H1 (cell line): ENCODE results near the gene ALK. TPM values are rescaled to one million over a fixed set of nuclear protein-coding genes. Genes with fewer than 3 reads are reported as not detected.
A peak's percentile ranks its signal among the peaks of the same experiment; 100 is the strongest.

ENCODE experiments used
- CTCF ChIA-PET: fragments of 300-600 bp; sonication (Branson Sonifier 250); formaldehyde crosslinking; loops from one replicate; lab custom pipeline; 2021; ENCODE audit not compliant: partially characterized antibody; lab: Charles Lee
- POLR2A ChIA-PET: fragments of 300-600 bp; sonication (Branson Sonifier 250); formaldehyde crosslinking; loops from one replicate; lab custom pipeline; 2021; ENCODE audit warnings: inconsistent platforms; ENCODE audit not compliant: partially characterized antibody; lab: Charles Lee
- DNase-seq, 2 experiments: peaks; one replicate each; pipeline versions ENCODE4 v3.0.0 to v3.0.0-alpha.2; 2010 to 2022; ENCODE audit warnings: low spot score in 2 of 2, low read depth in 1 of 2, mixed read lengths in 1 of 2
- FAIRE-seq: peaks from 2 replicates; lab custom pipeline; 2011; peaks lifted over from hg19 to GRCh38; lab: Jason Lieb, UNC
- H2AFZ ChIP-seq: 2 replicates; pipeline ENCODE4 v1.8.1; 2012; ENCODE audit warnings: low read length, inconsistent platforms
- H2AK5ac ChIP-seq: 2 replicates; pipeline ENCODE4 v1.6.1; 2013; ENCODE audit warnings: low read depth, low read length
- H2BK120ac ChIP-seq: replicated peaks from 2 replicates; pipeline ENCODE3; 2013; ENCODE audit warnings: low read depth, low read length, inconsistent platforms
- H2BK12ac ChIP-seq: 2 replicates; pipeline ENCODE4 v1.6.1; 2013; ENCODE audit warnings: low read depth, low read length
- H2BK15ac ChIP-seq: 2 replicates; pipeline ENCODE4 v1.6.1; 2013; ENCODE audit warnings: low read length
- H2BK20ac ChIP-seq: 2 replicates; pipeline ENCODE4 v1.6.1; 2013; ENCODE audit warnings: low read length
- H2BK5ac ChIP-seq: 2 replicates; pipeline ENCODE4 v1.6.1; 2013; ENCODE audit warnings: low read depth, low read length
- H3K14ac ChIP-seq: 2 replicates; pipeline ENCODE4 v1.6.1; 2013; ENCODE audit warnings: inconsistent platforms; ENCODE audit not compliant: insufficient read length
- H3K18ac ChIP-seq: 2 replicates; pipeline ENCODE4 v1.6.1; 2013; ENCODE audit warnings: low read length; ENCODE audit errors: extremely low read depth
- H3K23ac ChIP-seq: 2 replicates; pipeline ENCODE4 v1.6.1; 2013; ENCODE audit warnings: inconsistent platforms; ENCODE audit not compliant: insufficient read length
- H3K23me2 ChIP-seq: 2 replicates; pipeline ENCODE4 v1.6.1; 2013; ENCODE audit warnings: low read depth, low read length
- H3K27ac ChIP-seq: 2 replicates; pipeline ENCODE4 v1.6.1; 2011; ENCODE audit warnings: low read depth, low read length, inconsistent platforms
- H3K27me3 ChIP-seq, 4 experiments: replicated peaks in 1 of 4; 1 replicate in 1 of 4; 2 replicates in 3 of 4; pipeline versions ENCODE4 v1.6.1 to v1.8.1; 2011 to 2013; ENCODE audit warnings: low read length in 3 of 4, mild to moderate bottlenecking in 3 of 4, inconsistent platforms in 2 of 4, mixed read lengths in 2 of 4, moderate library complexity in 1 of 4; ENCODE audit not compliant: control insufficient read depth in 3 of 4, insufficient read depth in 3 of 4; ENCODE audit errors: extremely low read depth in 1 of 4
- H3K36me3 ChIP-seq, 4 experiments: 2 replicates each; pipeline versions ENCODE4 v1.6.1 to v1.8.1; 2011 to 2013; ENCODE audit warnings: mild to moderate bottlenecking in 4 of 4, low read length in 3 of 4, moderate library complexity in 2 of 4, control low read depth in 1 of 4, inconsistent platforms in 1 of 4; ENCODE audit not compliant: insufficient read depth in 4 of 4, control insufficient read depth in 2 of 4
- H3K4ac ChIP-seq: replicated peaks from 2 replicates; pipeline ENCODE3; 2013; ENCODE audit warnings: low read length, low read depth, mixed read lengths, inconsistent platforms; ENCODE audit not compliant: insufficient read length
- H3K4me1 ChIP-seq, 4 experiments: replicated peaks in 1 of 4; 1 replicate in 1 of 4; 2 replicates in 3 of 4; pipeline versions ENCODE4 v1.6.1 to v1.8.1; 2011 to 2013; ENCODE audit warnings: low read length in 3 of 4, inconsistent platforms in 2 of 4, mixed read lengths in 1 of 4; ENCODE audit not compliant: insufficient read depth in 4 of 4, control insufficient read depth in 3 of 4
- H3K4me2 ChIP-seq, 2 experiments: 2 replicates each; pipeline versions ENCODE4 v1.6.1 to v1.8.1; 2011 to 2013; ENCODE audit warnings: low read depth in 2 of 2, low read length in 2 of 2, control low read depth in 1 of 2, inconsistent platforms in 1 of 2, mild to moderate bottlenecking in 1 of 2; ENCODE audit not compliant: insufficient read depth in 1 of 2
- H3K4me3 ChIP-seq, 4 experiments: fragments of 200-600, 300-600 bp in 1 of 4; sonication (generic), shearing (Covaris generic), sonication (Bioruptor Twin) in 1 of 4; 2 replicates each; pipeline versions ENCODE4 v1.5.1 to v1.8.1; 2011 to 2016; ENCODE audit warnings: low read length in 4 of 4, low read depth in 3 of 4, control low read depth in 2 of 4, inconsistent platforms in 2 of 4, mild to moderate bottlenecking in 2 of 4, mixed read lengths in 1 of 4, moderate library complexity in 1 of 4; ENCODE audit not compliant: insufficient read depth in 2 of 4; ENCODE audit errors: extremely low read depth in 1 of 4
- H3K56ac ChIP-seq: replicated peaks from 2 replicates; pipeline ENCODE3; 2013; ENCODE audit warnings: low read depth, mild to moderate bottlenecking, mixed read lengths, low read length, inconsistent platforms; ENCODE audit not compliant: insufficient read length
- H3K79me1 ChIP-seq: 2 replicates; pipeline ENCODE4 v1.6.1; 2013; ENCODE audit warnings: low read depth, low read length, control low read depth
- H3K79me2 ChIP-seq, 2 experiments: 2 replicates each; pipeline versions ENCODE4 v1.6.1 to v1.8.1; 2012 to 2013; ENCODE audit warnings: low read length in 2 of 2, mild to moderate bottlenecking in 2 of 2, inconsistent platforms in 1 of 2; ENCODE audit not compliant: insufficient read depth in 2 of 2, control insufficient read depth in 1 of 2
- H3K9ac ChIP-seq, 4 experiments: replicated peaks in 1 of 4; 1 replicate in 1 of 4; 2 replicates in 3 of 4; pipeline versions ENCODE4 v1.6.1 to v1.8.1; 2011 to 2013; ENCODE audit warnings: low read depth in 3 of 4, low read length in 3 of 4, control low read depth in 2 of 4, mild to moderate bottlenecking in 2 of 4, moderate library complexity in 2 of 4, inconsistent platforms in 1 of 4; ENCODE audit errors: extremely low read depth in 1 of 4
- H3K9me3 ChIP-seq, 2 experiments: 2 replicates each; pipeline versions ENCODE4 v1.6.1 to v1.8.1; 2012 to 2013; ENCODE audit warnings: mild to moderate bottlenecking in 2 of 2, moderate library complexity in 2 of 2, control low read depth in 1 of 2, inconsistent platforms in 1 of 2, low read depth in 1 of 2, low read length in 1 of 2, mixed read lengths in 1 of 2; ENCODE audit not compliant: insufficient read depth in 2 of 2
- H4K20me1 ChIP-seq, 2 experiments: replicated peaks in 1 of 2; 2 replicates each; pipeline versions ENCODE3 to v1.8.1; 2011 to 2013; ENCODE audit warnings: inconsistent platforms in 2 of 2, low read length in 2 of 2, mild to moderate bottlenecking in 1 of 2; ENCODE audit not compliant: insufficient read depth in 2 of 2, control insufficient read depth in 1 of 2
- H4K5ac ChIP-seq: 2 replicates; pipeline ENCODE4 v1.6.1; 2013; ENCODE audit warnings: low read length, low read depth, mixed read lengths, inconsistent platforms; ENCODE audit not compliant: insufficient read length
- H4K8ac ChIP-seq: 2 replicates; pipeline ENCODE4 v1.8.0; 2013; ENCODE audit warnings: mild to moderate bottlenecking, moderate library complexity, low read length, inconsistent platforms; ENCODE audit not compliant: insufficient read depth; ENCODE audit errors: extremely low read depth
- H4K91ac ChIP-seq: replicated peaks from 2 replicates; pipeline ENCODE3; 2013; ENCODE audit warnings: low read length, mixed read lengths, inconsistent platforms; ENCODE audit not compliant: insufficient read length
- ASH2L ChIP-seq: fragments of 200-600, 300-600 bp; sonication (generic); IDR thresholded peaks from one replicate; pipeline ENCODE4 v1.7.1; 2017; ENCODE audit warnings: low read length
- FOSL1 ChIP-seq: IDR thresholded peaks from 2 replicates; pipeline ENCODE4 v1.6.1; 2011; ENCODE audit warnings: mild to moderate bottlenecking, low read depth, low read length, moderate library complexity; ENCODE audit not compliant: insufficient read depth
- GTF2F1 ChIP-seq: IDR thresholded peaks from 2 replicates; pipeline ENCODE4 v1.6.1; 2012; ENCODE audit warnings: low read depth, low read length, improper control_type of control experiment, borderline replicate concordance
- NRF1 ChIP-seq: IDR thresholded peaks from 2 replicates; pipeline ENCODE4 v1.6.1; 2011; ENCODE audit warnings: mild to moderate bottlenecking, low read depth, low read length, improper control_type of control experiment
- POLR2AphosphoS5 ChIP-seq: IDR thresholded peaks from 2 replicates; pipeline ENCODE4 v1.6.1; 2011; ENCODE audit warnings: low read depth, low read length
- SAP30 ChIP-seq: fragments of 300-600 bp; sonication (generic); IDR thresholded peaks from 2 replicates; pipeline ENCODE4 v1.7.1; 2012; ENCODE audit warnings: low read length, moderate library complexity, mild to moderate bottlenecking, inconsistent platforms; ENCODE audit not compliant: insufficient read depth, insufficient replicate concordance
- SIN3A ChIP-seq, 2 experiments: IDR thresholded peaks in 1 of 2; conservative IDR thresholded peaks in 1 of 2; 2 replicates each; pipeline ENCODE4 v1.6.1; 2011 to 2012; ENCODE audit warnings: low read length in 2 of 2, improper control_type of control experiment in 1 of 2, low read depth in 1 of 2, mild to moderate bottlenecking in 1 of 2
- SP1 ChIP-seq: IDR thresholded peaks from 2 replicates; pipeline ENCODE4 v1.6.1; 2011; ENCODE audit warnings: low read depth, low read length
- ZNF274 ChIP-seq: IDR thresholded peaks from 2 replicates; pipeline ENCODE4 v1.7.0; 2012; ENCODE audit warnings: low read length, borderline replicate concordance; ENCODE audit errors: extremely low read depth
- WGBS, 2 experiments: shearing (Covaris generic) in 1 of 2; methylation state at CpG; one replicate each; pipeline versions ENCODE4 v1.1.6 to v1.1.7; 2013 to 2015; ENCODE audit warnings: low lambda C conversion rate in 2 of 2, mixed read lengths in 2 of 2, inconsistent platforms in 1 of 2, low coverage in 1 of 2, missing lambda C conversion rate in 1 of 2; ENCODE audit not compliant: insufficient replicate concordance in 2 of 2, insufficient coverage in 1 of 2, insufficient read length in 1 of 2; ENCODE audit errors: extremely low coverage in 1 of 2, missing lambda C conversion rate in 1 of 2; 5-methylcytosine and 5-hydroxymethylcytosine counted together
- polyA plus RNA-seq, 7 experiments: library from polyadenylated mRNA; depleted of rRNA in 3 of 7; stranded (reverse) in 5 of 7; unstranded in 2 of 7; fragments of >200 nt in 5 of 7; fragments of 200-250 nt in 2 of 7; gene quantifications; 1 replicate in 5 of 7; 2 replicates in 1 of 7; 4 replicates in 1 of 7; pipeline versions ENCODE4 v1.2.1 to v1.2.3, GENCODE V29; 2011 to 2013; ENCODE audit warnings: missing spikeins in 2 of 7, mixed read lengths in 2 of 7
- total RNA-seq: library from RNA; stranded (reverse); fragmentation: NEBNext Ultra II Directional; extraction: Animal tissue kit (Norgen Biotek cat#: 25700); gene quantifications from 2 replicates; pipeline ENCODE4 v1.2.1, GENCODE V29; 2021

The ALK gene
- total and polyA plus RNA-seq, 2 of the 8 experiments (the other 6 are each of a cell fraction or from before 2014, with no cell fraction given), result 0.02 to 0.09 TPM

GRCh38 chr2:29326926-29327325, 594.5 kb downstream of the ALK start:
- FAIRE-seq, result no peak
- Histone ChIP-seq H3K4ac (no peak overlapping the region), H3K4me1 (peaks cover 0 to 4% (median 0%) of the 10 kb centered on the region in 4 experiments; a peak in 2 of 7 replicates)
- TF ChIP-seq ASH2L (no peak), ZNF274 (no peak), NRF1 (no peak), POLR2AphosphoS5 (no peak), SAP30 (no peak), FOSL1 (no peak), GTF2F1 (no peak), SIN3A (conservative IDR thresholded peaks at IDR 0.05 in 1 of 2, IDR thresholded peaks at IDR 0.05 in 1 of 2; ENCODE audit: low read depth in 1 of 2, low read length in 2 of 2) (no peak), SP1 (no peak)

More at GRCh38 chr2:29326926-29327325, 594.5 kb downstream of the ALK start:
- Histone ChIP-seq H4K20me1 (no peaks in the 10 kb centered on the region), H2BK5ac (no peak overlapping the region), H3K9me3 (no peaks in the 10 kb centered on the region), H3K4me2 (no peak overlapping the region), H3K23ac (no peak overlapping the region), H3K9ac (no peak overlapping the region), H2BK12ac (no peak overlapping the region), H3K79me1 (no peaks in the 10 kb centered on the region), H3K14ac (no peak overlapping the region), H3K27ac (no peak overlapping the region), H3K56ac (no peak overlapping the region), H2BK15ac (no peak overlapping the region), H3K27me3 (no peaks in the 10 kb centered on the region), H3K18ac (no peak overlapping the region), H3K4me3 (no peak overlapping the region), H2AFZ (no peak overlapping the region), H3K79me2 (no peaks in the 10 kb centered on the region), H4K8ac (0 out of 2 replicates have a peak overlapping the region, but pooled peaks have one; percentile 32), H4K91ac (no peak overlapping the region), H3K36me3 (no peaks in the 10 kb centered on the region), H2AK5ac (no peak overlapping the region), H2BK20ac (no peak overlapping the region), H4K5ac (no peak overlapping the region), H3K23me2 (no peaks in the 10 kb centered on the region), H2BK120ac (no peak overlapping the region)
- CTCF ChIA-PET, result interaction anchor here (1.6 kb wide), 1 partner anchor 88 kb away, joined by 3 read pairs; no protein-coding TSS in a partner anchor
- WGBS, 2 experiments, result 95% methylated on average over 8 of the region's 8 CpGs; no CpG with 5 or more reads in 1 of the 2 experiments
- POLR2A ChIA-PET, result no interaction called here
- DNase-seq, result no peak
